Stimulated activated CD4-positive, alpha-beta T cell treated with anti-CD3 and anti-CD28 coated beads, Interleukin-1b, Interleukin-23, amount 100 ng/mL, for 24 hours (primary cell): Measurements from ENCODE around the gene CHST8.

Experiments
- DNase-seq, 4 experiments: peaks; one replicate each; pipeline ENCODE4 v3.0.0-alpha.2; 2020; ENCODE audit warnings: low read depth in 4 of 4, low spot score in 1 of 4

CHST8 gene

GRCh38 chr19:33673258-33673875 is 51.6 kb downstream of the CHST8 start:
- DNase-seq, result no peak

- no peak for DNase-seq
These were observed 52.4 kb downstream of the CHST8 start for GRCh38 chr19:33673996-33674625.

- DNase-seq, result no peak
These were observed 53.0 kb downstream of the CHST8 start for GRCh38 chr19:33674626-33675367.

- DNase-seq, result no peak
These were observed 53.9 kb downstream of the CHST8 start for GRCh38 chr19:33675501-33676124.

DNA sequence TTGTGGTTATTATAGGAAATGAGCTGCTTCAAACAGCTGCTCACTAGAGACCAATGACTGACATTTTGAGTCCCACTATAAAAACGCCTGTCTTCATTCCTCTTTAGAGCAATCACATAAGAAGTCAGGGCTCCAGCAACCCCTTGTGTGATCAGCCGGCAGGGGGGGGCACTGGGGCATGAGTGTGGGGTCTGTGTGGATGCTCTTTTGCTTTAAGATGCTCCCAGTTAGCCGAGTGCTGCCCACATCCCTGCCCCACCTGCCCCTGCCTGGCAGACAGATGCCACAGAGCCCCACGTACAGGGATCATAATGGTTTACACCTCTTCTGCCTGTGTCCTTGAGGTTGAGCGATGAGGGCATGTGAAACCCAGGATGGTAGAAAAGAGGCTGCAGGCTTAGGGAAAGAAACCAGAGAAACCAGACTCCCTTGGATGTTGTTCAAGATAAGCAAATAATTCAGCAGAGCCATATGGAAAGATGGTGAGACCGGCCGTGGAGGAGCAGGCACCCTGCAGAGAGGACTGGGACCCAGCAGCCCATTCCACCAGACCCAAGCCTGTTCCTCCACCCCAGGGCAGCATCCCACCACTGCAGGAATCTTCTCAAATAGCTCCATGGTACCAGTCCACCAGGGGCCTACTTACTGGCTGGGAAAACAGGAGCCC is 55.4 kb downstream of the CHST8 start:
- DNase-seq, result no peak

DNA sequence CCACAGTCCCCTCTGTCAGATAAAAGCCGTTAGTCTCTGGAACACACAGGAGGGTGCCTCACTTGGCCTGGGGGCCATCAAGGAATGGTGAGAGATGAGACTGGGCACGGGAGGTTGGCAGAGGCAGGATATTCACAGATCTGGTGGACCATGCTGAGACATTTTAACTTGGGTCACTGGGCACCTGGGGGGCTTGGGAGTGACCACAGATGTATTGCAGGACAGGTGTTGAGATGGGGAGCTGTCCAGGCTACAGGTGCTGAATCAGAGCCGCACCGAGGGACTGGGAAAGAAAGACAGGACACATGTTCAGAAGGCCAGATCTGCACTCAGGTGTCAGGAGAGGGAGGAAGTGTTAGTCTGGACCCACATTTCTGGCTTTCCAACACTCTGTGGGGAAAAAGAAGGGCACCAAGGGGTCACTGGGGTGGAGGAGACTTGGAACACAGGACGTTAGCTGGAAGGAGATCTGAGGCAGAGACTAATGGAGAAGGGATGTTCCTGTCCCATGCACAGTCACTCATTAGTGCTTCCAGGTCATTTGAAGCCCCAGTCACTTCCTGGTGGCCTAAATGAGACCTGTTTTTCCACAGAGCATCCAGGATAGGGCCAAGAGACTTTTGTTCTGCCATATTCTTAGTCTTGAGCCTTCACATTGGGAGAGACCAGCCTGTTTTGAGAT is 56.1 kb downstream of the CHST8 start:
- DNase-seq, result no peak

DNA sequence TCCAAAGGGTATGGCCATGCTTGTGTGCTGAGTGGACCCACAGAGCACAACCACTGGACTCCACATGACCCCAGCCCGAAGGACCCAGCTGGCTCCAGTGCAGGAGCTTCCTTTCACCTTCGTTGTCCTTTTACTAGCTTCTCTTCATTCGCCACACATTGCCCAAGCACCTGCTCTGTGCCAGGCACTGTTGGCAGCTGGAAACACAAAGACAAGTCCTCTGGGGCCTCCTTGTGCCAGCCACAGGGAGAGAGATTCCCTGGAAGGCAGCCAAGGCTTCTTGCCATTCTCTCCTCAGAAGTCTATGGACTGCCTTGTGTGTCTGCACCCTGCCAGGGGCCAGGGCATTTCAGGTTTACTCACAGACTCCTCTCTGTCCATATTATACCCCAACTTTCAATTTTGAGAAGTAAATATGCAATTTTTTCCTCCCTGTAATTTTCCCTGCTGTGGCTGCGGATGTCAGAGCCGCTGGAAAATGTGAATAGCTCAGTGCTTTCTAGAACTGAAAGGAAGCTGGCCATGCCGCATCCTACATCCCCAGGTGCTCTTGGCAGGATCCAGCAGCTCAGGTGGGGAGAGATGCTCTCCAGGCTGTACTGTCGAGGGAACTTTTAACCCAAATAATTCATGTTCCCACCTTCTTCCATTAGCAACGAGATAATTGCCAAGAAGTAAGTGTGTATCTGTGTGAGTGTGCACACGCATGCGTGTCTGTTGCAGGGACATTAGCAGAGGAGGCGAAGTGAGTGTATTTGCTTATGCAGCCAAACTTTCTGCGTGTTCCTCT is 57.2 kb downstream of the CHST8 start:
- no peak for DNase-seq

- no peak for DNase-seq
These were observed 57.9 kb downstream of the CHST8 start for GRCh38 chr19:33679696-33680095.

DNA sequence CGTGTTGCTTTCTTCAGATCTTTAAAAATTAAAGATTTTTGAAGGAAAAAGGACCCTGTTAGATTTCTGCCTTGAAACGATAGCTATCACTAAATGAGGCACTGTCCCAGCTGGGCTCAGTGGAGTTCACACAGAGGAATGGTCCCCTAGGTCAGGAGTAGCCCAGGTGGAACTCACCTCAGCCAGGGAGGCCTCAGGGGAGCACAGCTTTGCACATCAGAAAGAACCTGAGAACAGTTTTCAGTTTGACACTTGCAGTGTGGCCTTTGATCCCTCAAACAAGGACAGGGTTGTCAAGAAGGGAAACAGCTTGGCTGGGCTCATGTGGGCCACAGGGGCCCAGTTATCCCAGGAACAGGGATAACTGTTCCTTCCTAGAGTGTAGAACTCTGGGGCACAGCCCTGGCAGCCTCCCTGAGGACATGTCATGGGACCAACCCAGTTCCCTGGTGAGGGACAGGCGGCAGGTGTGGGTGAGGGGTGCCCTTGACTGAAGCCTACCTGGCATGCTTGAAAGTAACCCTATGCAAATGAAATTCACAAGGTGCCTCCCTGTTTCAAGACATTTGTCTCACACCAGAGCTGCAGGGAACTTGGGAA is 59.4 kb downstream of the CHST8 start:
- no peak for DNase-seq

DNA sequence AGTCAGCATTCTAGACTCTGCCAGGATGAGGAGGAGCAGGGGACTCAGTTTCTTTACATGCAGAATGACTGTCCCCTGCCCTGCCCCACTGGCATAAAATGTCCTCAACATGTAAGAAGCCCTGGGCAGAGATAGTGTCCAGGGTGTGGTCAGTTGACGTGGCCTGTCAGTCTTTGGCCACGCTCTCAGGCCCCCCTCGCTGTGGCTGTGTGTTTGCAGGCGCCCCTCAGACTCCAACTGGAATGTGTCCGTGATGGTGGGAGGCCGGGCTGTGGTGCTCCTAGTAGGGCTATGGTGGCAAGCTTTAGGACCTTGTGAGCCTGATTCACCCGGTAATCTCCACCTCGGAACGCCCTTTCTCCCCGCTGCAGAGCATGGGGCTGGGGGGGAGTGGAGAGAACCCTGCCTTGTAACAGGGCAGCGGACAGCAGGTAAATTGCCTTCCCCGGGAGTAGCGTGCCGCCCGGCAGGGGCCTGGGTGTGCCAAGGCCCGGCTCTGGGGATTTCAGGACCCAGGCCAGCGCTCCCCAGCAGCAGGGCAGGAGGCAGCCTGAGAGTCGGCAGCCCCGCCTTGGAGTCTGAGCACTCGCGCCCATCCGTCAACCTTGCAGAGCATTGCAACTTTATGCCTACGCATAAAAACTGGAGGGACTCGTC is 62.3 kb downstream of the CHST8 start:
- no peak for DNase-seq

- DNase-seq, result no peak
These were observed 62.9 kb downstream of the CHST8 start for GRCh38 chr19:33684538-33685232.

GRCh38 chr19:33685541-33685940 is 63.8 kb downstream of the CHST8 start:
- no peak for DNase-seq

DNA sequence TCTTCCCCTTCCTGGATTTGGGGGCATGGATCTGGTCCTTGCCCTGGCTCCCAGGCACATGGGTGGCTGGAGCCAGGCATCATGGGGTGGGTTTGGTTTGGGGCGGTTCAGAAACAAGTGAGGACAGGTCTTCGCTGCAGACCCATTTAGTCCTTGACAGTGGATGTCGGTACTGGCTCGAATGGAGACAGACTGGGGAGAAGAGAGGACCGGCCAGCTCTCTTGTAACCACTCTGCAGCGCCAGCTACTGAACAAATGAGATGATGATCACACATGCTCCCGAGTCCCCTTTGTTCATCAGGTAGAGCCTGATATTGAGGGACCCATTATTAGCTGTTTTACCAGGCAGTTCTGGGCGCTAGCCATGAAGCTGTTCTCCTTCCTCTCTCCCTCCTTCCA is 64.5 kb downstream of the CHST8 start:
- DNase-seq, result no peak

DNA sequence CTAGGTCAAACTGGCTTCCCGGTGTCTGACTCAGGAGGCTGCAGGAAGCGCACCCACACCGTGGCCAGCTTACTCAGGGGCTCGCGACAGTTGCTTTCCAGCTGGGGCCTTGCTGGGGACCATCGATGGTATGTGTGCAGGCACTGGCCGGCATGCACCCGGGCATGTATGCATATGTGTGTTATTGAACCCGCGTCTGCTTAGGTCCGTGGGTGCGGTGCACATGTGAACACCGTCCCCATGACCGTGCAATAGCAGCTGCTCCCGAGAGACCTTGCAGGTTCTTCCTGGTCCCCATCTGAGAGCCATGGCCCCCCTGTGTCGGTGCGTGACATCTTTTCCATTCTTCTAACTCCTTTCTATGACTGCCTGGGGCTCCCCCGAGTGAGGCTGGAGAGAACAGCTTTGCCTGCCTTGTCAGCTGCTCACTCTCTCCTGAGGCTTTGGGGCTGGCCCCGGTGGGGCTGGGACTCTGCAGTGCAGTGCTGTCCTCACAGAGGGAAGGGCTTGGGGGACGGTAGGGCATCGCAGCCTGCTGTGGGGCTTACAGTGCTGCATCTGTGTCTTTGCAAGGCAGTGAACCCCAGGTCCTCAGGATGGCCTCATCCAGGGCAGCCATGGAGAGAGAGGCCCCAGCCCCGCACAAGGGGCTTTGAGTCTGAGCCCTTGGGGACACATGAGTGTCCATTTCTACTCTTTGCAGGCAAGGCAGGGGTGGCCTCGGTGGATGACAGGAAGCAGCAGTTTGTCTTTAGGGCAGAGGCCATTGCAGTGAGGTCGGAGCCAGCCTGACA is 65.1 kb downstream of the CHST8 start:
- no peak for DNase-seq

- DNase-seq, result no peak
These were observed 65.9 kb downstream of the CHST8 start for GRCh38 chr19:33687481-33688170.

DNA sequence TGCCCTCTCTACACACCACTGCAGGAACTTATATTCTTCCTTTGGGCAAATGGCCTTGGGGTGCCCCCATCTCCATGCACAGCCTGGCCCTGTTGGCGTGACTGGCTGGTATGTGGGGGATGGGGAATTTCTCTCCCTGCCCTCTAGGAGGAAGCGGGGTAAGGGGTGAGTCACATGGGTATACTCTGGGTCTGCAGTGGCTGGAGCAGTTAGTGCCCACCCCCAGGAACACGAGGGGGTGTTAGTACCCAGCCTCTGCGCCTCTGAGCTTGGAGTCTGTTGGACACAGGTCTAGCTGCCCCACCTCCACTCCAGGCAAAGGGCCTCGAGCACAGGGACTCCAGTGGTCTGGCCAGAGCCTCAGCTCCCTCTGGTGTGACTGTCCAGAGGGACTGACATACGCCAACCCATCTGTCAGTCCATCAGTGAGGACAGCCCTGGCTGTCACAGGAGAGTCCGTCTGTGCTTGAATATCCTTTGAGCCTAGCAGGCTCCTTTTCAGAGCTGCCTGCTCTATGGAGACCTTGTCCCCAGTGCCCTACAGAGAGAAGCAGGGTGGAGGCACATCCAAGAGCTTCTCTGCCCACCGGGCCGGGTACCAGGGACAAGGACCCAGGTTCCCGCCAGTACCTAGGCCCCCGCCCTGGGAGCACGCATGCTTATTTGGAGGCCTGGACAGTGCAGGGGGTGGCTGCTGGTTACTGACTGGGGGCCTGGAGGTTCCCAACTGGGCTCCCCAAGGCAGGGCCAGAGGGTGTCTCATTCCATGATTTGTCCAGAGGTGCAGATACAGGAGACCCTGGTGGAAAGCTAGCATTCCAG is 66.6 kb downstream of the CHST8 start:
- no peak for DNase-seq
